NCI-H1436 (cell line): ENCODE measurements around the gene SYPL1.
A peak's percentile ranks its signal among the peaks of the same experiment; 100 is the strongest.
"Not testable (repeated sequence)": the region's sequence is repeated elsewhere in the genome, so short reads cannot be mapped to it uniquely, and the experiment has no call there.

Experiments
- DNase-seq: peaks from one replicate; lab custom pipeline; 2025; lab: John Stamatoyannopoulos, UW

The SYPL1 gene

GRCh38 chr7:106112118-106112971, at the start of gene SYPL1:
Gene SYPL1 (minus strand): TSS chr7:106112312. CDS start chr7:106112208, 104 bp downstream.
- DNase-seq = peak; percentile 88

DNA sequence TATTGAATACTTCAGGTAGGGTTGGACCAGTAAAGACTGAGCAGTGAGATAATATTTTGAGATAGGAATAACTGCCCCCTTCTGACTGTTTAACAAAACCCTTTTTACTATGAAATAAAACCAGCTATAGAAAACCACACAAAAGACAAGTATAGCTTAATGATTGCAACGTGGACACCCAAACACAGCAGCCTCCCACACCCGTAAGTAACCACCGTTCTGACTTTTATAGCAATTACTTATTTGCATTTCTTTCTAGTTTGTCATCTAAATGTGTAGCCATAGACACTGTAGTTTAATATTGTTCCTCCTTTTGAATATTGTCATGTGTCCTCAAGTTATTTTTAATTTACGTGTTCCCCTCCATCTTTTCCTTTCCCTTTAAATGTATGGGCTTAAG, 42.9 kb upstream of the SYPL1 start:
- DNase-seq = no peak

- peak; percentile 53 for DNase-seq
Observed at GRCh38 chr7:106153891-106154449, 41.9 kb upstream of the SYPL1 start.

GRCh38 chr7:106152313-106152665, 40.2 kb upstream of the SYPL1 start:
- DNase-seq = no peak

DNA sequence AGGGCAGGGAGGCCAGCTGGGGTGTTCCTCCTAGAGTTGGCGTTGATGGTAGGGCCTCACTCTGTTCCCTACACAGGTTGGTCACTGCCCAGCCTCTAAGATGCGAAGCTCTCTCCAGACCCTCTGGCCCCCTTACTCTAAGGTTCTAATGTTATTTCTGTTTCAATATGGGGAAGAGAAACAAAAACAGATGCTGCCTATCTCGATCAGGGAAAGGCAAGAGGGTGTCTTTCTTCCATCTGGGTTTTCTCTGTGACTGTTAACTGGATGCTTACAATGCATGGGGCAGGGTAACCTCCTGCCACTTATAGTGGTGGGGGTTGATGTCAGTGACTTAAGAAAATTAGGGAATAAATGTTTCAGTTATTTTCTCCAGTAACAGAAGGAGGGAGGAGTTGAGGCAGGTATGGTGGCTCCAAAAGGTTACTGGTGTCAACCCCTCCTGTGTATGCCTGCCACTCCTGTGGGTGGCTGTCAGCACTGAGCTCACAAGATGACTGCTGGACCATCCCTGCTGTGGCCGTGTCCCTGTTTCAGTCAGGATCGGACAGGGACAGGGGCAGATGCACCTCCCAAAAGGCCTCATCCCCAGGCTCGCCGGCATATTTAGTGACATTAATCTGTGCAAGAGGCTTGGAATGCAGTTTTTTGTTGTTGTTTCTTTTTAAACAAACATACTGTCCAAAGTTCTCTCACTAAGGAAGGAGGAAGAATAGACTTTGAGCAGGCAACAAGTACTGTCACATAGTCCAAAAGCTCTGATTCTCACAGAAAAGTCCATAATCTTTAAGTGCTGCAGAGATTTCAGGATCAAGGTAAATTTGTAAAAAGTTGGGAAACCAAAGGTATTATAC, 39.6 kb upstream of the SYPL1 start:
- no peak for DNase-seq

DNA sequence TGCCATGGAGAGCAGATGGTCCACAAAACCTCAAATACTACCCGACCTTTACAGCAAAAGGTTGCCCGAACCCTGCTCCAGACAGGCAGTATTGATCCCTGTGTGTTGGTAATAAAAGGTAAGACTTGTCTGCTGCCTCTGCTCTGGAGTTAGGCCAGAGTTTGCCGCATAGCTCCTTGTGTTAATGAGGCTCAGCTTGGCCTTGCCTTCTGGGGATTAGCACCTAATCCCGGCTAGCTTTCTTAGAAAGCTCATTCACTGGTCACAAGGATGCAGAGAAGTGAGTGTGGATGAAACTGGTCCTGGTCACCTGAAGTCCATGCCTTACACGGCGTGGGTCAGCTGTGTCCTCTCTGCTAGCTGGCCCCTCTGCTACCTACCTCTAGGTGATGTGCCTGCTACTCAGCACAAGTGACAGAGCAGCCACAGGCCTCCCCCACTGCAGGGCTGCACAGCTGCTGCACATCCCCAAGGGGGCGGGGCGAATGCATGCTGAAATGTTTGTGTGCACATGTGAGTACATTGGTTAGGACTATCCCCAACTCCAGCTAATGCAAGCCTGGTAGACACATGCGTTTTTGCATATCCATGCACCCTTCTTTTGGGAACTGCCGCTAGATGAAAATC, 31.7 kb upstream of the SYPL1 start:
- DNase-seq = no peak

DNA sequence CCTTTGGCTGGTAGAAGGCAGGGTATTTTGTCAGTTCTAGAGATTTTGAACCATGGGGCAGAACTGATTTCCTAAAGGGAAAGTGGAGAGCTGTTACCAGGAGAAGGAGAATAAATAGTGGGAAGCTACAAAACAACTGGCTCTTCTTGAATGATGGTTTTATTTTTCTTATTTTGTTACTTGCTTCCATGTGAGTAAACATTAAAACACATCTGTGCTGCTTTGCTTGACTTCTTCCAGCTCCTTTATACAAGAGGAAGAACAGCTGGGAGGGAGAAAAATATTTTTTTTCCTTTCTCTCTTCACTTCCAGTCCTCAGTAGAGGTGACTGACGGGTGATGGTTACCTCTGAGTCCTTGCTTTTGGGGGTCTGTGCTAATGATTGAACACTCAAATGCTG, 30.0 kb upstream of the SYPL1 start:
- no peak for DNase-seq

DNA sequence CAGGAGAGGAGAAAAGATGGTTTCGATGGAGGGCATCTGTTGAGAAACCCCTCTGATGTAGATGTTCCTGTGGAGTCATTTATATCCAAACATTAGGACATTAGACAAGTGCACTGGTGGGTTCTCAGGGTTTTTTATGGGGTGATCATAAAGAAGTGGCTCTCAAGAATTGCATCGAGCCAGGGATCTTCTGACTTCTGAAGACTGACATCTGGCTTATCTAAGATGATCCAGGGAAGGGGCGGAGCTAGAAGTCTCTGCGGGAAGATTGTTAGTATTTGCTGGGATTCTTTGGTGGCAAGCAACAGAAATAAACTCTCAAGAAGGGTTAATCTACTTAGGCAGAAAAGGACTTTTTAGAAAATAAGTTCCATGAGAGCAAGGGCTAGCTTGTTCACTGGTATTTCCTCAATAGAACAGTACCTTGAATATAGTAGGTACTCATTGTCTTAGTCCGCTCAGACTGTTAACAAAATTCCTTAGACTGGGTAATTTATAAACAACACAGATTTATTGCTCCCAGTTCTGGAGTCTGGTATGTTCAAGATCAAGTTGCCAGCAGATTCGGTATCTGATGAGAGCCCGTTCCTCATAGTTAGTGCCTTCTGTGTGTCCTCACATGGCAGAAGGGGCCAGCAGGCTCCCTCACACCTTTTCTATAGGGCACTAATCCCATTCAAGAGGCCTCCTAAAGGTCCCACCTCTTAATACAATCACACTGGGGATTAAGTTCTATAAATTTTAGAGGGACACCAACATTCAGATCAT, 28.5 kb upstream of the SYPL1 start:
- no peak for DNase-seq

DNA sequence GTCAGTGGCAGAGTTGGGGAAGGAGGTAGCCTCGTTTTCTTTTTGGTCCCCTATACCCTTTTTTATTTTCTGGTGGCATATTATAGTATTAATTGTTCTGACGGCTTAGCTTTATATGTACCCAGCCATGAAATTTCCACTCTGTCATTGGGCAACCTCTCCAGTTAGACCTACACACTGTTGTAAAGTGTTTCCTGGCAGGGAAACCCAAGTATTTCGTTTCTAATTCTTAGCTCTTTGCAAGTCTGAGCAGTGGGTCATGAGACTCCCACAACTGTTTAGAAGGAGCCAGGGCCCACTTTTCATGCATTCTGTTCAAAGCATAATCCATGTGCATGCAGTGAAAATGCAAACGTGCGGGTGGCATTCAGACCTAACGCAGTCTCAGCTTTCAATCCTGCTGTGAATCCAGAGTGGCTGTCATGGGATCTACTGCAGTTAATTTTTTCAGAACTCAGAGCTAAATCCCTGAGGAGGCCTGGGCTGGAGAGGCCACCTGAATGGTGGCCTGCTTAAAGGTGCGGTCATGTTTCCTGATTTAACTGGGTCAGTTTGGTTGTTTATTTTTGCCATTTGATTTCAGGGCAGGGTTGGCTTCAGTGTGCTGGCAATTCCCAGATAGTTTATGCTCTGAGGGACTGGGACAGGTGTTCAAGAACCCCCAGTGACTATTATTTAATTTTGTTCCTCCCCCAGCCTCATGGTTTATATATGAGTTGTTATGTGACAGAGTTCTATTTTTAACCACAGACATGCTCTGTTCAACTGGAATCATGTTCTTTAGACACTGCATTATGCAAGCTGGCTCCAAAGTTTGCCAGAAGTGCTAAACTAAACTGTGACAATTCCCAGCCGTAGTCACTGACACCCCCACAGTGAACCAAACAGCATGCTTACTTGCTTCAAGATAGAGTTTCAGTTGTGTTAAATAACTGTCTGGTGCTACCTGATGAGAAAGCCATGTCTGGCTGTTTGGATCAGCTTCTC, 27.4 kb upstream of the SYPL1 start:
- DNase-seq = no peak

GRCh38 chr7:106138776-106139175, 26.7 kb upstream of the SYPL1 start:
- no peak for DNase-seq

- DNase-seq = not testable (repeated sequence)
Observed at GRCh38 chr7:106138181-106138580, 26.1 kb upstream of the SYPL1 start.

DNA sequence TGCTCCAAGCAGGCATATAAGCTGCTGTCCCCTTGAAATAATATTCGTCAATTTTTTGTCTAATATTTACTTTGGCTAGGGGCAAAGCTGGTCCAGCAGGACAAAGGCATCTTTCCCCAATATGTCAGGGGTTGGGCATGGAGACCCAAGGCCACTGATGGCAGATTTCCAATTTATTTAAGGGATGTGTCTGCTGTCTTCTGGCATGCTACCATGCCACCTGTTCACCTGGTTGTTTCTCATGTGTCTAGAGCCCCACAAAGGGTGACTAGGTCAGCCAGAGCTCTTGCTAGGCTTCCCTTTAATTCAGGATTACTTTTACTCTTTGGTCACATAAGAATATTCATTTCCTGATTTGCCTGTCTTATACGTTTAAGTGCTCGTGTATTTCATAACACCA, 22.1 kb upstream of the SYPL1 start:
- no peak for DNase-seq

DNA sequence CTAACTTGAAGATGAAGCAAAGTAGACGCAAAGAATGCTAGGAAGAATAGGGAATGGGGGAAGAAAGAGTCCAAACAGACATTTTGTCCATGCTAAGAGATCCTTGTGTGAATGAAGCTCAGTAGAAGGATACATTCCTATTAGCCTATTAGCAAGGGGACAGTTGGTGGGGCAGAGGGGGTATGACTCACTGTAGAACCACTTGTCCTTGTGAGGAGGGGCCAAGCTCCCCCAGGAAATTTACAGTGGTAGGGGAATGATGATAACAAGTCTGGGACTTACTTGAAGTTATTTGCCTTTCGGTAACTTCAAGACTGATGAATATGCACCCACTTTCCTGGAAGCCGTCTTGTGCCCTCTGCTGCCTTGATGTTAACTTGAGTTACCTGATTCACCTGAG, 17.2 kb upstream of the SYPL1 start:
- DNase-seq = no peak

GRCh38 chr7:106128836-106129235, 16.7 kb upstream of the SYPL1 start:
- DNase-seq = no peak

DNA sequence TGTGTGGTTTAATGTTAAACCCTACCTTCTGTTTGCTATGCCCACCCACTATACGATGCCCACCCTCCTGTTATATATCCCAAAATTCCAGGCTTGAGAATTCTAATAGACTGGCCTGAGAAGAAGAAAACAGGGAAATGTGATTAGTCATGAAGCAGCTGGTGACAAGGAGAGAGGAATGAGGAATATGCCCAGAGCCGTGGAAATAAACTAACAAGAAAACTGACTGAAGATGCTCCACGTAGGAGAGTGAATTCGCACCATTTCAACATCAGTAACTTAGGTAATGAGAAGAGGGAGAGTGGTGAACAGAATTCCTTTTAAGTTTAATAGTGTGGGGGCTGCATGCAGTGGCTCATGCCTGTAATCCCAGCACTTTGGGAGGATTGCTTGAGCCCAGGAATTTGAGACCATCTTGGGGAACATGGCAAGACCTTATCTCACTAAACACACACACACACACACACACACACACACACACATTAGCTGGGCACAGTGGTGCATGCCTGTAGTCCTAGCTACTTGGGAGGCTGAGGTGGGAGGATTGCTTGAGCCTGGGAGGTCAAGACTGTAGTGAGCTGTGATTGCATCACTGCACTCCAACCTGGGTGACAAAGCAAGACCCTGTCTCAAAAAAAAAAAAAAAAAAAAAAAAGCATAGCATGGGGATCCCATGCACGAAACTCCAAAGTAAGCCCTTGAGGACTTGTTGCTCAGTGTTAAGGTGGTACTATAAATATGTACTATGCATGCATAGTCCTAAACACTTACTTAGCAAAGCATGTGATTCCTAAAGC, 16.1 kb upstream of the SYPL1 start:
- DNase-seq = no peak

GRCh38 chr7:106126170-106126938, 14.2 kb upstream of the SYPL1 start:
- no peak for DNase-seq

GRCh38 chr7:106125417-106125816, 13.3 kb upstream of the SYPL1 start:
- DNase-seq = no peak

DNA sequence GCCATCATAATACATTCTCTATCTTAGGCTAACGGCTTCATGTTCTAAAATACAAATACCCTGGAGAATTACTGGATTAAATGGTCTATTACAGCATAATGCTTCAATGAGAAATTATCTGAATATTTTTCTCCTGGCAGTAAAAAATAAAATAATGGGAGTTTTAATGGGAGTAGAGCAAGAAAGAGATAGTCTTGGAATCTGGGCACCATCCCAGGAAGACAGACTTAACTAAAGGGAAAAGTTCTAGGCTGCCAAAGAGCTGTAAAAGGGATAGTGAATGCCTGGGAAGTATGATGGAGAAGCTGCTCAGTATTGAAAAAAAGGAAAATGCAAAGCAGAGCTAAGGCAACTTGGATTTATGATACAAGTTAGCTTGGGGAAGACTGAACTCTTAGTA, 12.1 kb upstream of the SYPL1 start:
- no peak for DNase-seq

DNA sequence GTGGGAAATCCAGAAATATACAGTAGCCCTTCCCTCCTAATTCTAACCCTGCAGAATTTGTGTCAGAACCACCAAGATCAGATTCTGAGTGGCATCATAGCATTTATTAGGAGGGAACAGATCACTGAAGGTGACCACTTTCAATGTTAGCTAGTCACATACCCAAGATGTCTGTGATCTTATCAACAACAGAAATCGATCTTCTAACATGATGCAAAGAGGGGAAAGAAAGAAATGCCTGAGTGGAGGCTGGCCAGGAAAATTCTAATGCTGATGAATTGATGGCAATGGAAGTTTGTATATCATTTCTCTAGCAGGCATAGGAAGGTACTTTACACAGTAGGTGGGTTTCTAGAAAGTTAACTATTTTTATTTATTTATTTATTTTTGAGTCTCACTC, 10.6 kb upstream of the SYPL1 start:
- DNase-seq = no peak
